A549 (cell line): ENCODE data around the gene CCL23. TPM values are rescaled to one million over a fixed set of nuclear protein-coding genes. Genes with fewer than 3 reads are reported as not detected.

Source experiments
- ATAC-seq, 2 experiments: fragments of 200-7000 bp in 1 of 2; fragments of >200 bp in 1 of 2; cut with Nextera tagmentation in 1 of 2; cut with Tn5 transposase in 1 of 2; 3 replicates each; pipeline versions ENCODE4 v1.8.0 to v1.9.1; 2018 to 2020; ENCODE audit warnings: mild to moderate bottlenecking in 1 of 2, moderate library complexity in 1 of 2
- CTCF ChIA-PET: fragments of 300-600 bp; sonication (Branson Sonifier 250); formaldehyde crosslinking; extraction: SDS; loops from one replicate; lab custom pipeline; 2021; ENCODE audit warnings: antibody characterized with exemption, inconsistent platforms; lab: Yijun Ruan, JAX
- POLR2A ChIA-PET: fragments of 350-600 bp; formaldehyde crosslinking; extraction: SDS; loops from one replicate; lab custom pipeline; 2021; ENCODE audit warnings: antibody characterized with exemption, inconsistent platforms; lab: Yijun Ruan, JAX
- DNase-seq, 2 experiments: peaks; one replicate each; pipeline versions ENCODE4 v3.0.0 to v3.0.0-alpha.2; 2011 to 2016; ENCODE audit warnings: low read depth in 1 of 2, low spot score in 1 of 2
- FAIRE-seq: peaks from 2 replicates; lab custom pipeline; 2011; peaks lifted over from hg19 to GRCh38; lab: Jason Lieb, UNC
- H3K27ac ChIP-seq, 2 experiments: fragments of >200 bp; sonication (Bioruptor Twin); formaldehyde crosslinking; 3 replicates each; pipeline ENCODE4 v1.5.1; 2016 to 2017
- H3K4me1 ChIP-seq: fragments of >200 bp; sonication (Bioruptor Twin); formaldehyde crosslinking; 3 replicates; pipeline ENCODE4 v1.6.1; 2016
- H3K4me2 ChIP-seq: fragments of >200 bp; sonication (Bioruptor Twin); formaldehyde crosslinking; 3 replicates; pipeline ENCODE4 v1.6.1; 2016
- H3K4me3 ChIP-seq: fragments of >200 bp; sonication (Bioruptor Twin); formaldehyde crosslinking; 3 replicates; pipeline ENCODE4 v1.5.1; 2016
- H3K9me3 ChIP-seq: fragments of >200 bp; sonication (Bioruptor Twin); formaldehyde crosslinking; 3 replicates; pipeline ENCODE4 v1.6.1; 2016
- CBX2 ChIP-seq: fragments of 200-600 bp; sonication (generic); IDR thresholded peaks from 2 replicates; pipeline ENCODE4 v1.6.1; 2016; ENCODE audit warnings: low read depth, mild to moderate bottlenecking, borderline replicate concordance
- CBX8 ChIP-seq: fragments of 200-600 bp; sonication (generic); IDR thresholded peaks from 2 replicates; pipeline ENCODE4 v1.6.1; 2016
- CHD2 ChIP-seq: fragments of 150-350 bp; IDR thresholded peaks from 2 replicates; pipeline ENCODE4 v1.6.1; 2014; ENCODE audit warnings: low read length; ENCODE audit not compliant: partially characterized antibody
- EHF ChIP-seq: fragments of 250-450 bp; sonication (Bioruptor Pico); IDR thresholded peaks from 2 replicates; pipeline ENCODE4 v1.5.0; 2020; ENCODE audit warnings: mild to moderate bottlenecking
- EP300 ChIP-seq, 2 experiments: fragments of >200 bp; sonication (Bioruptor Twin); formaldehyde crosslinking; IDR thresholded peaks; 2 replicates in 1 of 2; 3 replicates in 1 of 2; pipeline ENCODE4 v1.6.1; 2016 to 2017
- FOSL2 ChIP-seq, 2 experiments: fragments of 450-650 bp in 1 of 2; fragments of >200 bp in 1 of 2; sonication (Bioruptor Twin) in 1 of 2; formaldehyde crosslinking; IDR thresholded peaks; 2 replicates each; pipeline versions ENCODE4 v1.5.0 to v1.6.1; 2016 to 2020; ENCODE audit warnings: mild to moderate bottlenecking in 1 of 2, moderate library complexity in 1 of 2
- FOXS1 ChIP-seq: fragments of 250-450 bp; sonication (Bioruptor Pico); IDR thresholded peaks from 2 replicates; pipeline ENCODE4 v1.5.0; 2020; ENCODE audit warnings: mild to moderate bottlenecking, moderate library complexity
- GATA3 ChIP-seq: IDR thresholded peaks from 2 replicates; pipeline ENCODE4 v1.6.1; 2012; ENCODE audit warnings: borderline replicate concordance
- HDAC2 ChIP-seq: fragments of 200-600 bp; sonication (generic); IDR thresholded peaks from 2 replicates; pipeline ENCODE4 v1.6.1; 2016
- HOXB13 ChIP-seq: fragments of 250-450 bp; sonication (Bioruptor Pico); IDR thresholded peaks from 2 replicates; pipeline ENCODE4 v1.5.0; 2020; ENCODE audit warnings: low read depth, mild to moderate bottlenecking, moderate library complexity
- JUN ChIP-seq, 2 experiments: fragments of >200 bp; sonication (Bioruptor Twin); formaldehyde crosslinking; IDR thresholded peaks; 2 replicates in 1 of 2; 3 replicates in 1 of 2; pipeline ENCODE4 v1.6.1; 2016 to 2017
- JUNB ChIP-seq: fragments of >200 bp; sonication (Bioruptor Twin); formaldehyde crosslinking; IDR thresholded peaks from 2 replicates; pipeline ENCODE4 v1.6.1; 2016
- MAFK ChIP-seq: fragments of 450-650 bp; IDR thresholded peaks from 2 replicates; pipeline ENCODE4 v1.6.1; 2014; ENCODE audit not compliant: partially characterized antibody
- NPAS2 ChIP-seq: fragments of 250-450 bp; sonication (Bioruptor Pico); IDR thresholded peaks from 2 replicates; pipeline ENCODE4 v1.8.0; 2022; ENCODE audit warnings: mild to moderate bottlenecking, moderate library complexity, borderline replicate concordance
- NR3C1 ChIP-seq: fragments of >200 bp; sonication (Bioruptor Twin); formaldehyde crosslinking; IDR thresholded peaks from 3 replicates; pipeline ENCODE4 v1.6.1; 2017
- POLR2A ChIP-seq: IDR thresholded peaks from 2 replicates; pipeline ENCODE4 v1.6.1; 2012; ENCODE audit warnings: mild to moderate bottlenecking, low read length
- RAD21 ChIP-seq, 2 experiments: fragments of >200 bp in 1 of 2; sonication (Bioruptor Twin) in 1 of 2; formaldehyde crosslinking in 1 of 2; IDR thresholded peaks in 1 of 2; conservative IDR thresholded peaks in 1 of 2; 2 replicates in 1 of 2; 3 replicates in 1 of 2; pipeline ENCODE4 v1.6.1; 2012 to 2018; ENCODE audit warnings: inconsistent platforms in 1 of 2
- RCOR1 ChIP-seq: fragments of 150-350 bp; IDR thresholded peaks from 2 replicates; pipeline ENCODE4 v1.6.1; 2014; ENCODE audit warnings: antibody characterized with exemption, low read length, low read depth
- SMC3 ChIP-seq: fragments of >200 bp; sonication (Bioruptor Twin); formaldehyde crosslinking; IDR thresholded peaks from 3 replicates; pipeline ENCODE4 v1.6.1; 2018; ENCODE audit warnings: inconsistent platforms
- SREBF2 ChIP-seq: fragments of 450-650 bp; IDR thresholded peaks from 2 replicates; pipeline ENCODE4 v1.6.1; 2014; ENCODE audit warnings: mild to moderate bottlenecking, moderate library complexity
- ZC3H11A ChIP-seq: fragments of 450-650 bp; IDR thresholded peaks from 2 replicates; pipeline ENCODE4 v1.6.1; 2014; ENCODE audit warnings: antibody characterized with exemption, mild to moderate bottlenecking
- ZFP36 ChIP-seq: fragments of 450-650 bp; IDR thresholded peaks from 2 replicates; pipeline ENCODE4 v1.6.1; 2014; ENCODE audit warnings: borderline replicate concordance; ENCODE audit not compliant: partially characterized antibody
- ZNF302 ChIP-seq: fragments of 250-450 bp; sonication (Bioruptor Pico); IDR thresholded peaks from 2 replicates; pipeline ENCODE4 v1.9.0; 2021; ENCODE audit warnings: inconsistent platforms, mild to moderate bottlenecking, moderate library complexity
- ZSCAN20 ChIP-seq: fragments of 250-450 bp; sonication (Bioruptor Pico); IDR thresholded peaks from 2 replicates; pipeline ENCODE4 v1.8.0; 2022; ENCODE audit warnings: mild to moderate bottlenecking, moderate library complexity
- WGBS: methylation state at CpG from one replicate; pipeline ENCODE4 v1.1.6; 2017; ENCODE audit errors: missing lambda C conversion rate; 5-methylcytosine and 5-hydroxymethylcytosine counted together
- polyA plus RNA-seq, 4 experiments: library from polyadenylated mRNA; depleted of rRNA in 3 of 4; stranded (reverse); fragments of >200 nt; fragmentation: RNase III in 1 of 4; extraction: RNeasy Plus Mini Kit Qiagen cat#74134 plus additional on column Dnase treatment in 1 of 4; gene quantifications; 2 replicates in 3 of 4; 3 replicates in 1 of 4; pipeline ENCODE4 v1.2.3, GENCODE V29; 2011 to 2017
- TF ChIP-seq, protein P1 (sequence below): fragments of >200 bp; sonication (Bioruptor Twin); formaldehyde crosslinking; IDR thresholded peaks from 2 replicates; pipeline ENCODE4 v1.6.1; 2016
- TF ChIP-seq, protein P2 (sequence below): fragments of 450-650 bp; IDR thresholded peaks from 2 replicates; pipeline ENCODE4 v1.6.1; 2014; ENCODE audit warnings: antibody characterized with exemption
- TF ChIP-seq, protein P3 (sequence below): fragments of 250-450 bp; sonication (Bioruptor Pico); IDR thresholded peaks from 2 replicates; pipeline ENCODE4 v1.5.0; 2020; ENCODE audit warnings: low read depth, mild to moderate bottlenecking, moderate library complexity
- TF ChIP-seq, protein P4 (sequence below): IDR thresholded peaks from 2 replicates; pipeline ENCODE4 v1.6.1; 2012

The CCL23 gene
- polyA plus RNA-seq, 2 of the 4 experiments (the other 2 are of a cell fraction), result not detected

DNA sequence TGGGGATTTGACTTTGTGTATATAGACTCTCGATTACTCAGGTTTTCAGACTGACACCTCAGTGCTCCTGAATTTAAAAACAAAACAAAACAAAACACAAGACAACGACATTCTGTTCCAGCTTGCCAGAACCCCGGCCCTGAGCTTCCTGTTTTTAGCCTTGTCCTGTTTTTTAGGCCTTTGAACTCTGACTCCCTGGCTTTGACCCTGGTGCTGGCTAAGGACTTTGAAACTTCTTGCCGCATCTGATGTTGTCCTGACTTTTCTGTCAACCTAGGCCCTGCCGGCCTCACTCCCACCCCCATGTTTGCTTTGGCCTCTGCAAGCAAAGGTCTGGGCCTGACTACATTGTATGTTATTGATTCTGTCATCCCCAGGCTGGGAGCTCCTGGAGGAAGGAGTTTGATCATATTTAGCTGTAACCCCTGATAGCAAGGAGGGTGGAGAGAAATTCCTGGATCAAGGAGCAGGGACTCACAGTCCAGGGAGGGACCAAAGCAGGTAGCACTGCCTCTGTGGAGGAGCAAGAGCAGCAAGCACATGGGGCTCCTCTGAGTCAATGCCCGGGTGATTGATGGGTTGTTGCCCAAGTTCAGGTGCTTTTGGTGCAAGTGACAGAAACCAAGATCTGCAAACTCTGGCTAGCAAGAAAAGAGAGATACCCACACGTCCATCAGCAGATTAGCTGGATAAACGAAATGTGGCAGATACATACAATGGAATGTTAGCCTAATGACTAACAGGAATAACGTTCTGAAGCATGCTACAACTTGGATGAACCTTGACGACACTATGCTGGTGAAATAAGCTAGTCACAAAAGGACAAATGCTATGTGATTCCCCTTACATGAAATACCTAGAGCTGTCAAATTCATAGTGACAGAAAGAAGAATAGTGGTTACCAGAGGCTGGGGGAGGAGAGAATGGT, 44.2 kb downstream of the CCL23 start:
- DNase-seq, result peak in 1 of 2 experiments; percentile 16
- POLR2A ChIA-PET, result no interaction called here
- H3K4me3 ChIP-seq, result no peak overlapping the region
- H3K9me3 ChIP-seq, result no peaks in the 10 kb centered on the region
- no peak for FAIRE-seq
- ATAC-seq, result peak in 1 of 2 experiments; percentile 27; a peak in 3 of 6 replicates
- TF ChIP-seq, protein P1, sequence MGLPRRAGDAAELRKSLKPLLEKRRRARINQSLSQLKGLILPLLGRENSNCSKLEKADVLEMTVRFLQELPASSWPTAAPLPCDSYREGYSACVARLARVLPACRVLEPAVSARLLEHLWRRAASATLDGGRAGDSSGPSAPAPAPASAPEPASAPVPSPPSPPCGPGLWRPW, result no peak
- TF ChIP-seq FOSL2 (IDR thresholded peaks at IDR 0.05) (no peak), FOSL2 (CRISPR knock-in tag; IDR thresholded peaks at IDR 0.05) (no peak), NPAS2 (no peak), SMC3 (no peak), RCOR1 (no peak), CBX8 (no peak), ZFP36 (no peak), EHF (CRISPR knock-in tag) (no peak), GATA3 (no peak), HDAC2 (no peak), EP300 (IDR thresholded peaks at IDR 0.05) (no peak), CBX2 (no peak), ZSCAN20 (no peak), NR3C1 (no peak)
- TF ChIP-seq, protein P2, sequence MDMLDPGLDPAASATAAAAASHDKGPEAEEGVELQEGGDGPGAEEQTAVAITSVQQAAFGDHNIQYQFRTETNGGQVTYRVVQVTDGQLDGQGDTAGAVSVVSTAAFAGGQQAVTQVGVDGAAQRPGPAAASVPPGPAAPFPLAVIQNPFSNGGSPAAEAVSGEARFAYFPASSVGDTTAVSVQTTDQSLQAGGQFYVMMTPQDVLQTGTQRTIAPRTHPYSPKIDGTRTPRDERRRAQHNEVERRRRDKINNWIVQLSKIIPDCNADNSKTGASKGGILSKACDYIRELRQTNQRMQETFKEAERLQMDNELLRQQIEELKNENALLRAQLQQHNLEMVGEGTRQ, result no peak
- TF ChIP-seq, protein P3, sequence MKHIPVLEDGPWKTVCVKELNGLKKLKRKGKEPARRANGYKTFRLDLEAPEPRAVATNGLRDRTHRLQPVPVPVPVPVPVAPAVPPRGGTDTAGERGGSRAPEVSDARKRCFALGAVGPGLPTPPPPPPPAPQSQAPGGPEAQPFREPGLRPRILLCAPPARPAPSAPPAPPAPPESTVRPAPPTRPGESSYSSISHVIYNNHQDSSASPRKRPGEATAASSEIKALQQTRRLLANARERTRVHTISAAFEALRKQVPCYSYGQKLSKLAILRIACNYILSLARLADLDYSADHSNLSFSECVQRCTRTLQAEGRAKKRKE (CRISPR knock-in tag), result no peak
- TF ChIP-seq, protein P4, sequence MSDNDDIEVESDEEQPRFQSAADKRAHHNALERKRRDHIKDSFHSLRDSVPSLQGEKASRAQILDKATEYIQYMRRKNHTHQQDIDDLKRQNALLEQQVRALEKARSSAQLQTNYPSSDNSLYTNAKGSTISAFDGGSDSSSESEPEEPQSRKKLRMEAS, result no peak
- peaks cover 9% of the 10 kb centered on the region; the same call in 1 of the 3 replicates for H3K4me1 ChIP-seq
- 24% methylated on average over 10 of the region's 10 CpGs for WGBS
- no peak overlapping the region for H3K27ac ChIP-seq
- no peak overlapping the region for H3K4me2 ChIP-seq
- CTCF ChIA-PET, result interaction anchor here (1.3 to 12.1 kb wide), 4 partner anchors 26 to 510 kb away, joined by 4 to 271 read pairs (median 12); no protein-coding TSS in a partner anchor

DNA sequence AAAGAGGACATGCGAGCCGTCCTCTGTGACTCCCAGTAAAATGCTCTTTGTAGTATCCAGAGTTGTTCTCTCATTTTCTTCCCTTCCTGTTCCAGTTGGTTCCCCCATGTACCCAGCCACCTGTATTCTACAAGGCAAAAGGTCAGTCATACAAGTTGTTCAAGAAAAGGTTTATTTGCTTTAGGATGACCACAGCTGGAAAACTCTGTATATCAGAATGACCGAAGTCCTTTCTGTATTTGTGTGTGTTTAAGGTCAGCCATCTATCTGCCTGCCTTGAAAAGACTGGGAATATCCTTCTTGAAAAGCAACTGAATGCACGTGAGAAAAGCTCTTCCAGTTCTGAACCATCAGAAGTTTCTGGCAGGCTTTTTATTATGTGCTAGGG, 44.8 kb downstream of the CCL23 start:
- no peak overlapping the region for H3K27ac ChIP-seq
- no peaks in the 10 kb centered on the region for H3K9me3 ChIP-seq
- DNase-seq, result no peak
- H3K4me1 ChIP-seq, result peaks cover 9% of the 10 kb centered on the region; the same call in 1 of the 3 replicates
- WGBS, result 72% methylated on average over 4 of the region's 4 CpGs
- FAIRE-seq, result no peak
- ChIA-PET CTCF (interaction anchor here (1.3 to 12.1 kb wide), 4 partner anchors 25 to 510 kb away, joined by 4 to 271 read pairs (median 12); no protein-coding TSS in a partner anchor), POLR2A (no interaction called here)
- no peak for TF ChIP-seq JUNB
- TF ChIP-seq JUN (IDR thresholded peaks at IDR 0.05), result no peak
- TF ChIP-seq RAD21 (conservative IDR thresholded peaks at IDR 0.05 in 1 of 2, IDR thresholded peaks at IDR 0.05 in 1 of 2), result no peak
- no peak for TF ChIP-seq ZC3H11A
- no peak overlapping the region for H3K4me2 ChIP-seq
- H3K4me3 ChIP-seq, result no peak overlapping the region
- ATAC-seq, result no peak

DNA sequence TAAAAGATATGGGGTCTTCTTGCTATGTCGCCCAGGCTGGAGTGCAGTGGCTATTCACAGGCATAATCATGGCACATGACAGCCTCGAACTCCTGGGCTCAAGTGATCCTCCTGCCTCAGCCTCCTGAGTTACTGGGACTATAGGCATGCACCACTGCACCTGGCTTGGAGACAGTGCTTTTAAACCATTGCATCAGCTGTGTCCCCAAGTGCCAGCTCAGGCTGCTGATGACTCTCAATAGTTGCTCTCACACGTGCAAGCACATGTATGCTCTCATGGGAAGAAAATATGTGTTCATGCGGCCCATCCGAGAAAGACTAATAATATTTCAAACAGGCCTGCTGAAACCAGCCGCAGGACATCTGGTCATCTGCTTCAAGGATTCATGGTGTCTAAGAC, 45.2 kb downstream of the CCL23 start:
- no peaks in the 10 kb centered on the region for H3K9me3 ChIP-seq
- no peak for FAIRE-seq
- no peak overlapping the region for H3K27ac ChIP-seq
- POLR2A ChIA-PET, result no interaction called here
- DNase-seq, result no peak
- no peak overlapping the region for H3K4me3 ChIP-seq
- no peak overlapping the region for H3K4me2 ChIP-seq
- WGBS, result 68% methylated on average over 6 of the region's 6 CpGs
- CTCF ChIA-PET, result interaction anchor here (1.5 to 12.1 kb wide), 6 partner anchors 9 to 511 kb away, joined by 3 to 271 read pairs (median 6); partner anchors contain the start of gene CCL16
- peaks cover 9% of the 10 kb centered on the region; the same call in 1 of the 3 replicates for H3K4me1 ChIP-seq
- TF ChIP-seq HOXB13 (no peak), JUNB (no peak), MAFK (no peak), SREBF2 (no peak), GATA3 (no peak), NR3C1 (no peak), ZNF302 (CRISPR knock-in tag) (no peak), SMC3 (no peak), FOXS1 (CRISPR knock-in tag) (no peak), JUN (IDR thresholded peaks at IDR 0.05) (no peak), HDAC2 (no peak), CHD2 (no peak), POLR2A (no peak)
- TF ChIP-seq, all 56 proteins: peak for 0
- no peak for ATAC-seq
